22Rv1 (cell line): ENCODE results near the gene SMYD3.
A peak's percentile ranks its signal among the peaks of the same experiment; 100 is the strongest.

Experiments used
- H3K27ac ChIP-seq: fragments of 450-650 bp; 2 replicates; pipeline ENCODE4 v1.5.1; 2017
- ZFX ChIP-seq: fragments of 450-650 bp; IDR thresholded peaks from 2 replicates; pipeline ENCODE4 v1.6.1; 2017; ENCODE audit warnings: antibody characterized with exemption, borderline replicate concordance
- TF ChIP-seq, protein P1 (sequence below): fragments of 450-650 bp; IDR thresholded peaks from 2 replicates; pipeline ENCODE4 v1.5.1; 2017; ENCODE audit warnings: mild to moderate bottlenecking

Gene SMYD3

DNA sequence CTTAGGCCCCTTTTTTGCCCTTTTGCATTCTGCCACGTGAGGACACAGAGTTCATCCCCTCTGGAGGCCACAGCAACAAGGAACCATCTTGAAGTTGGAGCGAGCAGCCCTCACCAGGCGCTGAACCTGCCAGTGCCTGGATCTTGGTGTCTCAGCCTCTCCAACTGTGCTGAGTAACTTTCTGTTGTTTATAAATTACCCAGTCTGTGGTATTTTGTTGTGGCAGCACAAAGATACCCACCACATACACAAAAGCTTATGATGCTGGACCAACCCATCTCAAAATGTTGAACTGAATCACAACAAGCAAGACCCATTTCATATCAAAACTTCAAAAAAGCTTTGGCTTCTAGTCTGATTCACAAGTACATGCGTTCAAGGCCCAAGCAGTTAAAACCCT, 702.4 kb downstream of the SMYD3 start:
- no peak overlapping the region for H3K27ac ChIP-seq
- TF ChIP-seq ZFX, result no peak
- TF ChIP-seq, protein P1, sequence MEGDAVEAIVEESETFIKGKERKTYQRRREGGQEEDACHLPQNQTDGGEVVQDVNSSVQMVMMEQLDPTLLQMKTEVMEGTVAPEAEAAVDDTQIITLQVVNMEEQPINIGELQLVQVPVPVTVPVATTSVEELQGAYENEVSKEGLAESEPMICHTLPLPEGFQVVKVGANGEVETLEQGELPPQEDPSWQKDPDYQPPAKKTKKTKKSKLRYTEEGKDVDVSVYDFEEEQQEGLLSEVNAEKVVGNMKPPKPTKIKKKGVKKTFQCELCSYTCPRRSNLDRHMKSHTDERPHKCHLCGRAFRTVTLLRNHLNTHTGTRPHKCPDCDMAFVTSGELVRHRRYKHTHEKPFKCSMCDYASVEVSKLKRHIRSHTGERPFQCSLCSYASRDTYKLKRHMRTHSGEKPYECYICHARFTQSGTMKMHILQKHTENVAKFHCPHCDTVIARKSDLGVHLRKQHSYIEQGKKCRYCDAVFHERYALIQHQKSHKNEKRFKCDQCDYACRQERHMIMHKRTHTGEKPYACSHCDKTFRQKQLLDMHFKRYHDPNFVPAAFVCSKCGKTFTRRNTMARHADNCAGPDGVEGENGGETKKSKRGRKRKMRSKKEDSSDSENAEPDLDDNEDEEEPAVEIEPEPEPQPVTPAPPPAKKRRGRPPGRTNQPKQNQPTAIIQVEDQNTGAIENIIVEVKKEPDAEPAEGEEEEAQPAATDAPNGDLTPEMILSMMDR, result no peak

DNA sequence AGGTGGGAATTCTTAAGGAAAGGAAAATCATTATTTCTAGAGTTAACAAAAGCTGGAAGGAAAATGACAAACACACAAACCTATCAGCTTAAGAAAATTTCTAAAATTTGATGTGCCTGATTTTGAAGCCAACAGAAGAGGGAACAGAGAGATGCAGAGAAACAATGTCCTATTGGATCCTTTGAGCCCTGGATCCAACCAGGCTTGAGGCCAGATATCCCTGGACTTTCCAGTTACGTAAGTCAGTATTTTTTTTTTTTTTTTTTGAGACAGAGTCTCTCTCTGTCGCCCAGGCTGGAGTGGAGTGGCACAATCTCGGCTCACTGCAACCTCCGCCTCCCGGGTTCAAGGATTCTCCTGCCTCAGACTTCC, 703.4 kb downstream of the SMYD3 start:
- no peak for TF ChIP-seq ZFX
- TF ChIP-seq, protein P1, result no peak
- no peak overlapping the region for H3K27ac ChIP-seq

DNA sequence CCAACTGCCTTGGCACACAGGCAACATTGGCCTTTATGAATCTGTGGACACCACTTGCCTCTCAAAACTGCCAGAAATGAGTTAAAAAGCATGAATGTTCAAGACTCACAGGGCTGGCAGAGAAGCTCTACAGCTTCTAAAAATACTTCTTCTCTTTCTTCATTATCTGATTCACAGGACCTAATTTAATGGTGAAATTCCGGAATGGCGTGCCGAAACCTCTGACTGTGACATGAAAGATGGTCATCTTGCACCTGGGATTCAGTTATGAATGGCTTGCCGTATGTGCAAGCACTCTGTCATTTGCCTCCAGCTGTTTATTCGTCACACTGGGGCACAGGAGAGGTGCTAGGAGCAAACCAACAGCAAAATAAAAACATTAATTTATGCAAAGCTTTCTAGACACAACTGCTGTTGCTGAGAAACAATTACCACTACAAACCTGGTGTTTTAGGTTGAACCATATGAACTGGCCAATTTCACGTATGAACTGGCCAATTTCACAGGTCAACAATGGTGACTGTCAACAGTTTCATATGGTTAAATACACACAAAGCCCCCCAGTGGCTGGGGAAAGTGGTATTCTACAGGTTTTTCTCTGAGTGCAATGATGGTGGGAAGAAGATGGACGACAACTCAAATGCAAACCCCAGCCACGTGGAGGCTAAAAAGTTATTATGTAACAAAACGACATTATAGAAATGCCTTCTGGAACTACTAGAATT, 704.0 kb downstream of the SMYD3 start:
- no peak overlapping the region for H3K27ac ChIP-seq

DNA sequence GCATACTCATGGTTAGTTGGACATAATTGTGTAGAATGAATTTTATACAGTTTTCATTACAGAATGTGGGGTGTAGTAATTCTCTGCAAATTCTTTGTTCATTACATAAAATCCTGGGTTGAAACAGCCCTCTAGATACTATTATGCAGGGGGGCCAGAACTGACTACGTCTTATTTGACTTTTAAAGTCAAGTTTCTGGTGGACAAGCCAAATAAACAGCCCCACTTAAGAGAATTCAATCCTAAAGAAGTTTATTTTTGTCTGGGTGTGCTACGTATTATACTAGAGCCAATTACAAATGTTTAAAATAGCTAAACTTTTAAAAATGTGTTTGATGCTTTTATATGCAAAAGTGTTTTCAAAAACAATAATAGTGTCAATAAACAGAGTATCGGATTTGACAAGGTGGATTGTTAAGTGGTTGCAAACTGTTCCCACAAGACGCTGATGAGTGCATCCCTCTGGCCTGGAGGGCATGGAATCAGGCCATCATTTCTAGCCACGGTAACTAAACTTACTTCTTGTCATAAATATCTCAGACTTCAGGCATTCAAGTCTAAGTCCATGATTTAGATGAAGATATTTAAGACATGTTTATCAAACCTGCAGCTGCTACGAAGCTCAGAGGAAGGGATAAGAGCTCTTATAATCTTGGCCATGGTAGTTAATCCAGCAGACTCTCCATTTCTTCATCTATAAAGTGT, 706.0 kb downstream of the SMYD3 start:
- H3K27ac ChIP-seq, result no peak overlapping the region
- TF ChIP-seq, protein P1, result no peak
- no peak for TF ChIP-seq ZFX

More for the DNA sequence above, 704.0 kb downstream of the SMYD3 start:
- no peak for TF ChIP-seq ZFX
- TF ChIP-seq, protein P1, result no peak

DNA sequence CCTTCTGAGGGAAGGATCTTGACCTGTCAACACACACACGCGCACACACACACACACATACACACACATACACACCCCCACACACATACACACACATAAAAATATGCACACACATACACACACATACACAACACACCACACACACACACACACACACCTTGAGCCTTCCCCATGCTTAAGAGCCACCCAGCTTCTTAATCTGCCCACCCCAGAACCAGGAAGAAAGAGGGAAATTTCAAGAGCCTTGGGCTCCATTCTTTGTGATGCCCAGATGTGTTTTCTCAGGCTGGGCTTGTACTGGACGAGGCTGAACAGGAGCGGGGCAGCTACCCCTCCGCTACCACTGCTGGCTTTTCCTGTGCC, 708.7 kb downstream of the SMYD3 start:
- TF ChIP-seq, protein P1, result no peak
- no peak for TF ChIP-seq ZFX
- H3K27ac ChIP-seq, result no peak overlapping the region

DNA sequence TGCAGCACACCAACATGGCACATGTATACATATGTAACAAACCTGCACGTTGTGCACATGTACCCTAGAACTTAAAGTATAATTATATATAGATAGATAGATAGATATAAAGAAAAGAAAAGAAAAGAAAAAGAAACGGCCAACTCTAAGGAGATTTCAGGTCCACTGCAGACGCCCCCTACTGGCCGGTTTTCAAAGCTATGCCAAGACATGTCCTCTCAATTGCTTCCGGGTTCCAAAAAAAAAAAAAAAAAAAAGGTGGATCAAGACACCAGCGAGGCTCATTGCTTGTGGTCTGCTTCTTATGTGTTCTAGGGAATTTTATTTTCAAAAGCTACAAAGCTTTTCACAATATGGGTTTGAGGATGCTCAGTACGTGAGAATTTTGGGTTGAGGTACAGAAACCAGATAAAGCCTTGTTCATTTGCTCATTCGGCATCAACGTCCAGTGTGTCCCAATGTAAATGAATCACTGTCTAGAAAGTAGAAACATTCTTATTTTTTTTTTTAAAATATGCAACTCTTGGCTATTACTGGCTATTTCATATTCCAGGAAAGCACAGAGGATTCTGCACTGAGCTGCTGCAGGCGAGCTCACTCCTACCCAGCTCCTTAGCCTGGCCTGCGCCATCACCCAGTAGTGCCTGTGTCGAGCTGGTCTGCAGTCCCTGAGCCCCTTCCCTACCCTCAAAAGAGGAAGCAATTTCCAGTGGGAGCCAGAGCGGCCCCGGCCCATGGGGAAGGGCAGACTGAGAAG, 709.3 kb downstream of the SMYD3 start:
- no peak overlapping the region for H3K27ac ChIP-seq
- TF ChIP-seq, protein P1, result peak; percentile 89
- no peak for TF ChIP-seq ZFX
